Measurements from ENCODE around the gene CBR3. TPM values are rescaled to one million over a fixed set of nuclear protein-coding genes. Genes with fewer than 3 reads are reported as not detected.

CBR3 gene
- total and polyA plus RNA-seq, 7 experiments from 2014 or later = 1.3 to 22.5 (median 5.6) TPM

- Histone ChIP-seq H3K4me3 (ENCODE audit: low read length) (no peak overlapping the region), H3K4me1 (ENCODE audit: control insufficient read depth in 2 of 2, insufficient read depth in 2 of 2, low read length in 2 of 2) (no peaks in the 10 kb centered on the region), H3K9me3 (ENCODE audit: control insufficient read depth in 2 of 3, low read length in 3 of 3) (no peaks in the 10 kb centered on the region), H3K36me3 (ENCODE audit: control insufficient read depth in 2 of 3, insufficient read depth in 3 of 3, low read length in 3 of 3) (peaks cover 0 to 9% (median 4%) of the 10 kb centered on the region in 3 experiments), H3K27me3 (ENCODE audit: control insufficient read depth in 2 of 2, insufficient read depth in 2 of 2, low read length in 2 of 2) (no peaks in the 10 kb centered on the region), H3K27ac (ENCODE audit: low read depth, low read length) (no peak overlapping the region)
- POLR2A ChIA-PET = interaction anchor here (0.7 kb wide), 1 partner anchor 14 kb away, joined by 3 read pairs; no protein-coding TSS in a partner anchor
- Mint-ChIP-seq H3K4me1 (peaks cover 9 to 22% (median 12%) of the 10 kb centered on the region in 7 donors), H3K9me3 (no peaks in the 10 kb centered on the region), H3K36me3 (peaks cover 4 to 20% (median 6%) of the 10 kb centered on the region in 5 donors), H3K27me3 (no peaks in the 10 kb centered on the region), H3K4me3 (no peak overlapping the region), H3K27ac (peak overlapping the region in 7 of 9 donors; percentile 1 to 56 (median 23))
- DNase-seq (no peak), ATAC-seq (no peak)
- CTCF ChIA-PET = interaction anchor here (0.6 kb wide), 1 partner anchor 15 kb away, joined by 5 read pairs; no protein-coding TSS in a partner anchor
- intact Hi-C loops (cut with micrococcal nuclease) = loop anchor here in 1 of 2 donors (5.0 kb wide), 1 partner anchor 36 kb away; no protein-coding TSS in a partner anchor
These were observed 53.3 kb downstream of the CBR3 start for GRCh38 chr21:36188081-36188681.

- Mint-ChIP-seq H3K4me3 (no peak overlapping the region), H3K36me3 (peaks cover 4 to 20% (median 6%) of the 10 kb centered on the region in 5 donors), H3K9me3 (no peaks in the 10 kb centered on the region), H3K27ac (peak overlapping the region in 3 of 9 donors; percentile 17 to 34 (median 23)), H3K4me1 (peaks cover 9 to 22% (median 12%) of the 10 kb centered on the region in 7 donors), H3K27me3 (no peaks in the 10 kb centered on the region)
- ATAC-seq (no peak), DNase-seq (no peak)
- peaks cover 0 to 5% (median 4%) of the 10 kb centered on the region in 3 experiments for H3K36me3 ChIP-seq (ENCODE audit: control insufficient read depth in 2 of 3, insufficient read depth in 3 of 3, low read length in 3 of 3)
- POLR2A ChIA-PET = no interaction called here
- no peaks in the 10 kb centered on the region for H3K9me3 ChIP-seq (ENCODE audit: control insufficient read depth in 2 of 3, low read length in 3 of 3)
- CTCF ChIA-PET = interaction anchor here (0.6 to 1.0 kb wide), 2 partner anchors 19 to 71 kb away, joined by 3 to 4 read pairs; no protein-coding TSS in a partner anchor
- no peaks in the 10 kb centered on the region for H3K4me1 ChIP-seq (ENCODE audit: control insufficient read depth in 2 of 2, insufficient read depth in 2 of 2, low read length in 2 of 2)
- H3K27me3 ChIP-seq (ENCODE audit: control insufficient read depth in 2 of 2, insufficient read depth in 2 of 2, low read length in 2 of 2) = no peaks in the 10 kb centered on the region
- intact Hi-C loops (cut with micrococcal nuclease) = loop anchor here in 1 of 2 donors (5.0 kb wide), 1 partner anchor 37 kb away; no protein-coding TSS in a partner anchor
- no peak overlapping the region for H3K4me3 ChIP-seq (ENCODE audit: low read length)
- H3K27ac ChIP-seq (ENCODE audit: low read depth, low read length) = no peak overlapping the region
These were observed 54.1 kb downstream of the CBR3 start for GRCh38 chr21:36188937-36189336.

GRCh38 chr21:36190736-36191135 lies 55.9 kb downstream of the CBR3 start:
- Mint-ChIP-seq H3K27ac (no peak overlapping the region), H3K4me3 (no peak overlapping the region), H3K9me3 (no peaks in the 10 kb centered on the region), H3K4me1 (peaks cover 7 to 15% (median 11%) of the 10 kb centered on the region in 7 donors), H3K27me3 (no peaks in the 10 kb centered on the region), H3K36me3 (peaks cover 4 to 14% (median 6%) of the 10 kb centered on the region in 5 donors)
- no peaks in the 10 kb centered on the region for H3K27me3 ChIP-seq (ENCODE audit: control insufficient read depth in 2 of 2, insufficient read depth in 2 of 2, low read length in 2 of 2)
- no peaks in the 10 kb centered on the region for H3K4me1 ChIP-seq (ENCODE audit: control insufficient read depth in 2 of 2, insufficient read depth in 2 of 2, low read length in 2 of 2)
- H3K36me3 ChIP-seq (ENCODE audit: control insufficient read depth in 2 of 3, insufficient read depth in 3 of 3, low read length in 3 of 3) = no peaks in the 10 kb centered on the region
- intact Hi-C loops (cut with micrococcal nuclease) = no loop called here
- H3K27ac ChIP-seq (ENCODE audit: low read depth, low read length) = no peak overlapping the region
- ChIA-PET CTCF (interaction anchor here (0.9 kb wide), 1 partner anchor 38 kb away, joined by 3 read pairs; no protein-coding TSS in a partner anchor), POLR2A (no interaction called here)
- no peaks in the 10 kb centered on the region for H3K9me3 ChIP-seq (ENCODE audit: control insufficient read depth in 2 of 3, low read length in 3 of 3)
- DNase-seq = no peak
- H3K4me3 ChIP-seq (ENCODE audit: low read length) = no peak overlapping the region
- no peak for ATAC-seq

- DNase-seq (no peak), ATAC-seq (no peak)
- POLR2A ChIA-PET = no interaction called here
- H3K4me3 ChIP-seq (ENCODE audit: low read length) = no peak overlapping the region
- no peaks in the 10 kb centered on the region for H3K27me3 ChIP-seq (ENCODE audit: control insufficient read depth in 2 of 2, insufficient read depth in 2 of 2, low read length in 2 of 2)
- no peak overlapping the region for H3K27ac ChIP-seq (ENCODE audit: low read depth, low read length)
- Mint-ChIP-seq H3K36me3 (peaks cover 5 to 21% (median 10%) of the 10 kb centered on the region in 5 donors), H3K27me3 (no peaks in the 10 kb centered on the region), H3K9me3 (no peaks in the 10 kb centered on the region), H3K4me3 (no peak overlapping the region), H3K27ac (no peak overlapping the region), H3K4me1 (peaks cover 6 to 13% (median 9%) of the 10 kb centered on the region in 7 donors)
- intact Hi-C loops (cut with micrococcal nuclease) = no loop called here
- H3K9me3 ChIP-seq (ENCODE audit: control insufficient read depth in 2 of 3, low read length in 3 of 3) = no peaks in the 10 kb centered on the region
- H3K4me1 ChIP-seq (ENCODE audit: control insufficient read depth in 2 of 2, insufficient read depth in 2 of 2, low read length in 2 of 2) = no peaks in the 10 kb centered on the region
- no peaks in the 10 kb centered on the region for H3K36me3 ChIP-seq (ENCODE audit: control insufficient read depth in 2 of 3, insufficient read depth in 3 of 3, low read length in 3 of 3)
- CTCF ChIA-PET = no interaction called here
These were observed 58.3 kb downstream of the CBR3 start for GRCh38 chr21:36193200-36193599.

- no peak overlapping the region for H3K27ac Mint-ChIP-seq
- no peaks in the 10 kb centered on the region for H3K9me3 ChIP-seq (ENCODE audit: control insufficient read depth in 2 of 3, low read length in 3 of 3)
- no peak overlapping the region for H3K4me3 Mint-ChIP-seq
- no peak for ATAC-seq
- ChIA-PET CTCF (interaction anchor here (0.7 kb wide), 2 partner anchors 12 to 33 kb away, joined by 3 to 5 read pairs; no protein-coding TSS in a partner anchor), POLR2A (no interaction called here)
- H3K4me1 Mint-ChIP-seq = peaks cover 0 to 6% (median 1%) of the 10 kb centered on the region in 7 donors
- H3K9me3 Mint-ChIP-seq = no peaks in the 10 kb centered on the region
- peaks cover 8 to 19% (median 14%) of the 10 kb centered on the region in 5 donors for H3K36me3 Mint-ChIP-seq
- no peak for DNase-seq
- H3K36me3 ChIP-seq (ENCODE audit: control insufficient read depth in 2 of 3, insufficient read depth in 3 of 3, low read length in 3 of 3) = peaks cover 0 to under 1% (median 0%) of the 10 kb centered on the region in 3 experiments
- H3K4me1 ChIP-seq (ENCODE audit: control insufficient read depth in 2 of 2, insufficient read depth in 2 of 2, low read length in 2 of 2) = no peaks in the 10 kb centered on the region
- H3K27me3 Mint-ChIP-seq = no peaks in the 10 kb centered on the region
- intact Hi-C loops (cut with micrococcal nuclease) = no loop called here
- H3K4me3 ChIP-seq (ENCODE audit: low read length) = no peak overlapping the region
- H3K27me3 ChIP-seq (ENCODE audit: control insufficient read depth in 2 of 2, insufficient read depth in 2 of 2, low read length in 2 of 2) = no peaks in the 10 kb centered on the region
- H3K27ac ChIP-seq (ENCODE audit: low read depth, low read length) = no peak overlapping the region
These were observed 59.1 kb downstream of the CBR3 start for GRCh38 chr21:36194024-36194423.

- peaks cover 0 to 6% (median 0%) of the 10 kb centered on the region in 7 donors for H3K4me1 Mint-ChIP-seq
- no peaks in the 10 kb centered on the region for H3K27me3 Mint-ChIP-seq
- POLR2A ChIA-PET = no interaction called here
- H3K4me3 Mint-ChIP-seq = no peak overlapping the region
- intact Hi-C loops (cut with micrococcal nuclease) = no loop called here
- peaks cover 0 to 7% (median 0%) of the 10 kb centered on the region in 3 experiments for H3K36me3 ChIP-seq (ENCODE audit: control insufficient read depth in 2 of 3, insufficient read depth in 3 of 3, low read length in 3 of 3)
- H3K4me1 ChIP-seq (ENCODE audit: control insufficient read depth in 2 of 2, insufficient read depth in 2 of 2, low read length in 2 of 2) = no peaks in the 10 kb centered on the region
- ATAC-seq (no peak), DNase-seq (no peak)
- no peak overlapping the region for H3K27ac ChIP-seq (ENCODE audit: low read depth, low read length)
- H3K9me3 Mint-ChIP-seq = no peaks in the 10 kb centered on the region
- CTCF ChIA-PET = no interaction called here
- H3K4me3 ChIP-seq (ENCODE audit: low read length) = no peak overlapping the region
- H3K27me3 ChIP-seq (ENCODE audit: control insufficient read depth in 2 of 2, insufficient read depth in 2 of 2, low read length in 2 of 2) = no peaks in the 10 kb centered on the region
- peaks cover 8 to 31% (median 18%) of the 10 kb centered on the region in 5 donors for H3K36me3 Mint-ChIP-seq
- H3K27ac Mint-ChIP-seq = no peak overlapping the region
- H3K9me3 ChIP-seq (ENCODE audit: control insufficient read depth in 2 of 3, low read length in 3 of 3) = no peaks in the 10 kb centered on the region
These were observed 60.7 kb downstream of the CBR3 start for GRCh38 chr21:36195613-36196012.
